Tibial nerve (tissue), 4 donors: ENCODE results near the gene FAM222B. TPM values are rescaled to one million over a fixed set of nuclear protein-coding genes. Genes with fewer than 3 reads are reported as not detected.

ENCODE experiments used
- DNase-seq, 2 donors: peaks; one replicate each; pipeline ENCODE4 v3.0.0-alpha.2; 2019; ENCODE audit warnings: low spot score in 2 of 2
- H3K27ac ChIP-seq, 4 donors: fragments of 200-600 bp; sonication (generic) in 3 of 4; one replicate each; pipeline ENCODE4 v1.5.1; 2017 to 2019; ENCODE audit warnings: mild to moderate bottlenecking in 1 of 4
- H3K27me3 ChIP-seq, 2 donors: fragments of 200-600 bp; sonication (generic) in 1 of 2; one replicate each; pipeline versions ENCODE4 v1.5.1 to v1.6.0; 2017 to 2019
- H3K36me3 ChIP-seq, 3 donors: fragments of 200-600 bp; sonication (generic); one replicate each; pipeline ENCODE4 v1.5.1; 2018 to 2019
- H3K4me1 ChIP-seq, 4 donors: fragments of 200-600 bp; sonication (generic) in 3 of 4; one replicate each; pipeline ENCODE4 v1.5.1; 2017 to 2019
- H3K4me3 ChIP-seq, 4 donors: fragments of 200-600 bp; sonication (generic) in 3 of 4; one replicate each; pipeline ENCODE4 v1.5.1; 2017 to 2019; ENCODE audit warnings: mild to moderate bottlenecking in 1 of 4, moderate library complexity in 1 of 4
- H3K9me3 ChIP-seq, 4 donors: fragments of 200-600 bp; sonication (generic) in 3 of 4; one replicate each; pipeline ENCODE4 v1.5.1; 2017 to 2019
- EP300 ChIP-seq, 2 donors: sonication (generic); formaldehyde crosslinking; IDR thresholded peaks; one replicate each; pipeline ENCODE4 v1.6.1; 2017; ENCODE audit warnings: antibody characterized with exemption in 2 of 2, mild to moderate bottlenecking in 1 of 2
- POLR2A ChIP-seq, 2 donors: fragments of 450-650 bp; IDR thresholded peaks; one replicate each; pipeline ENCODE4 v1.6.1; 2017; ENCODE audit warnings: antibody characterized with exemption in 2 of 2, mild to moderate bottlenecking in 2 of 2, moderate library complexity in 2 of 2
- WGBS, 2 donors: methylation state at CpG; one replicate each; pipeline ENCODE4 v1.1.5; 2018; 5-methylcytosine and 5-hydroxymethylcytosine counted together
- total RNA-seq, 4 donors: library from RNA; depleted of rRNA; stranded (reverse); fragments of >200 nt; gene quantifications; one replicate each; pipeline ENCODE4 v1.1.0, GENCODE V29; 2016
- TF ChIP-seq, protein P1 (sequence below), 5 experiments: fragments of 200-600 bp in 3 of 5; fragments of 450-650 bp in 2 of 5; sonication (generic) in 3 of 5; IDR thresholded peaks; one replicate each; pipeline ENCODE4 v1.5.1; 2016 to 2019; ENCODE audit warnings: antibody characterized with exemption in 5 of 5, mild to moderate bottlenecking in 3 of 5, moderate library complexity in 2 of 5

FAM222B gene
- total RNA-seq, 4 donors from 2014 or later, result 6.1 to 17.1 (median 11.4) TPM

DNA sequence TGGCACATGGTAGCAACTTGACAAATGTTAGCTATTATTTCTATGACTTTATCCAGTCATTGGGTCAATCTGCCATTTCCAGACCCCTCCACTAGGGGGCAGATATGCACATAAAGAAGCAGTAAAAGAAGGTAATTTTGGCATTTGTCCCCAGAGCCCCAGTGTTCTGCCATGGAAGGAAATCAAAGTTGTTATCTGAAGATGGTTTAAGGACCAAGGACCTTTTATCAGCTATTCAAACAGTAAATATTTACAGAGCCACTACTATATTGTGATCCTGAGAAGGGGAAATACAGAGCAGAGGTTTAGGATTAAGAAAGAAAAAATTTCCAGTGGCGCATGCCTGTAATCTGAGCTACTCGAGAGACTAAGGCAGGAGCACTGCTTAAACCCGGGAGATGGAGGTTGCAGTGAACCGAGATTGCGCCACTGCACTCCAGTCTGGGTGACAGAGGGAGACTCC lies 78.8 kb downstream of the FAM222B start:
- peak overlapping the region in 1 of 4 donors; percentile 27 for H3K27ac ChIP-seq
- no peak overlapping the region for H3K4me3 ChIP-seq
- H3K36me3 ChIP-seq, result peaks cover 5 to 42% (median 6%) of the 10 kb centered on the region in 3 donors
- H3K9me3 ChIP-seq, result no peaks in the 10 kb centered on the region
- TF ChIP-seq EP300 (IDR thresholded peaks at IDR 0.05), result peak in 1 of 2 donors; percentile 26
- TF ChIP-seq, protein P1, sequence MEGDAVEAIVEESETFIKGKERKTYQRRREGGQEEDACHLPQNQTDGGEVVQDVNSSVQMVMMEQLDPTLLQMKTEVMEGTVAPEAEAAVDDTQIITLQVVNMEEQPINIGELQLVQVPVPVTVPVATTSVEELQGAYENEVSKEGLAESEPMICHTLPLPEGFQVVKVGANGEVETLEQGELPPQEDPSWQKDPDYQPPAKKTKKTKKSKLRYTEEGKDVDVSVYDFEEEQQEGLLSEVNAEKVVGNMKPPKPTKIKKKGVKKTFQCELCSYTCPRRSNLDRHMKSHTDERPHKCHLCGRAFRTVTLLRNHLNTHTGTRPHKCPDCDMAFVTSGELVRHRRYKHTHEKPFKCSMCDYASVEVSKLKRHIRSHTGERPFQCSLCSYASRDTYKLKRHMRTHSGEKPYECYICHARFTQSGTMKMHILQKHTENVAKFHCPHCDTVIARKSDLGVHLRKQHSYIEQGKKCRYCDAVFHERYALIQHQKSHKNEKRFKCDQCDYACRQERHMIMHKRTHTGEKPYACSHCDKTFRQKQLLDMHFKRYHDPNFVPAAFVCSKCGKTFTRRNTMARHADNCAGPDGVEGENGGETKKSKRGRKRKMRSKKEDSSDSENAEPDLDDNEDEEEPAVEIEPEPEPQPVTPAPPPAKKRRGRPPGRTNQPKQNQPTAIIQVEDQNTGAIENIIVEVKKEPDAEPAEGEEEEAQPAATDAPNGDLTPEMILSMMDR (IDR thresholded peaks at IDR 0.05), result peak; percentile 82 to 88 (median 86)
- TF ChIP-seq POLR2A (IDR thresholded peaks at IDR 0.05), result no peak
- H3K27me3 ChIP-seq, result no peaks in the 10 kb centered on the region
- WGBS, 2 donors, result 59% methylated on average over 5 of the region's 5 CpGs
- peaks cover 0 to 25% (median 0%) of the 10 kb centered on the region in 4 donors for H3K4me1 ChIP-seq
- DNase-seq, result peak; percentile 85 to 99

- H3K4me3 ChIP-seq, result no peak overlapping the region
- peak overlapping the region in 1 of 4 donors; percentile 27 for H3K27ac ChIP-seq
- TF ChIP-seq POLR2A (IDR thresholded peaks at IDR 0.05) (no peak), EP300 (IDR thresholded peaks at IDR 0.05) (no peak)
- TF ChIP-seq, protein P1 (IDR thresholded peaks at IDR 0.05), result no peak
- no peaks in the 10 kb centered on the region for H3K9me3 ChIP-seq
- H3K36me3 ChIP-seq, result peaks cover 6 to 47% (median 11%) of the 10 kb centered on the region in 3 donors
- 86 to 92% methylated on average over 1 of the region's 1 CpG for WGBS, 2 donors
- peaks cover 0 to 24% (median 0%) of the 10 kb centered on the region in 4 donors for H3K4me1 ChIP-seq
- H3K27me3 ChIP-seq, result no peaks in the 10 kb centered on the region
- no peak for DNase-seq
These were observed 79.3 kb downstream of the FAM222B start for GRCh38 chr17:28763137-28763799.

GRCh38 chr17:28760601-28761562 lies 81.7 kb downstream of the FAM222B start:
- peak in 1 of 2 donors; percentile 38 for DNase-seq
- Histone ChIP-seq H3K4me1 (peaks cover 0 to 24% (median 0%) of the 10 kb centered on the region in 4 donors), H3K27ac (no peak overlapping the region), H3K36me3 (peaks cover 6 to 35% (median 11%) of the 10 kb centered on the region in 3 donors), H3K27me3 (no peaks in the 10 kb centered on the region), H3K4me3 (no peak overlapping the region), H3K9me3 (no peaks in the 10 kb centered on the region)
- TF ChIP-seq EP300 (IDR thresholded peaks at IDR 0.05) (no peak), POLR2A (IDR thresholded peaks at IDR 0.05) (no peak)
- TF ChIP-seq, protein P1 (IDR thresholded peaks at IDR 0.05), result no peak
- WGBS, 2 donors, result 26 to 28% methylated on average over 9 of the region's 9 CpGs

DNA sequence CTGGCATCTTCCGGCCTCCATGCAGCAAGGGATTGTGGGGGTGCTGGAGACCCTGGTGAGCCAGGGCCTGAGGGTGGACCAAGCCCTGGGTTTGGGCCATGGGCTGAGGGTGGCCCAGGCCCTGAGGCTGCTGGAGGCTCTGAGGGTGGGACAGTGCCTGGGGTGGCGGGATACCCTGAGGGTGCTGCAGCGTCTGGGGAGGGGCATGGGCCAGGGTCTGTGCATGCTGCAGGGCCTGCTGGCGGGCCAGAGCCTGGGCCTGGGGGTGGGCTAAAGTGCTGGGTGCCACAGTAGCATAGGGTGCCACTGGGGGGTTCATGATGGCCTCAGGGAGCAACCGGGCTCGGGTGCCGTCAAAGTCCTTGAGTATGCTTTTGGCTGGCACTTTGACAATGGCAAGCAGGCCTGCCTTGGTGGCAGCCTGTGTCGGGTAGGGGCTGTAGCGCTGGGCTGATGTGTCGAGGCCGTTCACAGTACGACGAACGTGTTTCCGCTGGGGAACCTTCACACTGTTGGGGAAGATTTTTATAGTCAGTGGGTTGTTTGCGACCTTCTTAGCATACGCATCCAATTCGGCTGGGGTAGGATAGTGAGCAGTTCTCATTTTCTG lies 83.2 kb downstream of the FAM222B start:
- Histone ChIP-seq H3K36me3 (peaks cover 6 to 21% (median 11%) of the 10 kb centered on the region in 3 donors), H3K4me3 (no peak overlapping the region), H3K27me3 (no peaks in the 10 kb centered on the region), H3K4me1 (peaks cover 0 to 30% (median 0%) of the 10 kb centered on the region in 4 donors), H3K27ac (no peak overlapping the region), H3K9me3 (no peaks in the 10 kb centered on the region)
- 87 to 88% methylated on average over 18 of the region's 18 CpGs for WGBS, 2 donors
- TF ChIP-seq, protein P1 (IDR thresholded peaks at IDR 0.05), result no peak
- TF ChIP-seq POLR2A (IDR thresholded peaks at IDR 0.05) (no peak), EP300 (IDR thresholded peaks at IDR 0.05) (no peak)
- no peak for DNase-seq
